Measurements from ENCODE around the gene CTNNBL1.
"Not testable (repeated sequence)": the region's sequence is repeated elsewhere in the genome, so short reads cannot be mapped to it uniquely, and the experiment has no call there.

The CTNNBL1 gene

GRCh38 chr20:37680420-37680819, 13.4 kb upstream of the CTNNBL1 start:
- DNase-seq = peak; percentile 73 to 88 (median 74)

- DNase-seq = no peak
Observed at GRCh38 chr20:37681384-37682112, 12.3 kb upstream of the CTNNBL1 start.

- DNase-seq = not testable (repeated sequence)
Observed at GRCh38 chr20:37683146-37683545, 10.7 kb upstream of the CTNNBL1 start.

GRCh38 chr20:37686762-37687477, 6.9 kb upstream of the CTNNBL1 start:
- DNase-seq = peak; percentile 52 to 88 (median 74)

GRCh38 chr20:37687478-37687805, 6.4 kb upstream of the CTNNBL1 start:
- DNase-seq = no peak

- no peak for DNase-seq
Observed at GRCh38 chr20:37688093-37688492, 5.7 kb upstream of the CTNNBL1 start.

GRCh38 chr20:37690626-37691369, 3.0 kb upstream of the CTNNBL1 start:
- no peak for DNase-seq

GRCh38 chr20:37692459-37693166, 1.2 kb upstream of the CTNNBL1 start:
- no peak for DNase-seq

- no peak for DNase-seq
Observed at GRCh38 chr20:37693242-37693634, 592 bp upstream of the CTNNBL1 start.

GRCh38 chr20:37695684-37696342, 2.0 kb downstream of the CTNNBL1 start:
- no peak for DNase-seq

- DNase-seq = peak; percentile 79 to 86 (median 83)
Observed at GRCh38 chr20:37697314-37697713, 3.5 kb downstream of the CTNNBL1 start.

- DNase-seq = no peak
Observed at GRCh38 chr20:37699202-37699601, 5.4 kb downstream of the CTNNBL1 start.

- DNase-seq = no peak
Observed at GRCh38 chr20:37700301-37700700, 6.5 kb downstream of the CTNNBL1 start.

GRCh38 chr20:37701676-37702075, 7.8 kb downstream of the CTNNBL1 start:
- DNase-seq = peak; percentile 47 to 78 (median 72)

- no peak for DNase-seq
Observed at GRCh38 chr20:37702403-37703034, 8.7 kb downstream of the CTNNBL1 start.

GRCh38 chr20:37703035-37703845, 9.4 kb downstream of the CTNNBL1 start:
- no peak for DNase-seq

GRCh38 chr20:37704955-37705354, 11.1 kb downstream of the CTNNBL1 start:
- DNase-seq = no peak

GRCh38 chr20:37706298-37706697, 12.5 kb downstream of the CTNNBL1 start:
- DNase-seq = no peak

GRCh38 chr20:37711001-37711400, 17.2 kb downstream of the CTNNBL1 start:
- DNase-seq = no peak

- DNase-seq = no peak
Observed at GRCh38 chr20:37711994-37712964, 18.4 kb downstream of the CTNNBL1 start.

All from suppressor macrophage treated with lipopolysaccharide for 1 hour (primary cell).